Esophagus squamous epithelium (tissue), 4 donors: ENCODE measurements around the gene ORM1.
"Not testable (repeated sequence)": the region's sequence is repeated elsewhere in the genome, so short reads cannot be mapped to it uniquely, and the experiment has no call there.

ENCODE experiments used
- POLR2A ChIP-seq, 4 donors: fragments of 450-650 bp; IDR thresholded peaks; one replicate each; pipeline ENCODE4 v1.6.1; 2017; ENCODE audit warnings: antibody characterized with exemption in 4 of 4, mild to moderate bottlenecking in 4 of 4, moderate library complexity in 3 of 4
- TF ChIP-seq, protein P1 (sequence below), 6 experiments: fragments of 450-650 bp in 4 of 6; fragments of 200-600 bp in 2 of 6; sonication (generic) in 2 of 6; IDR thresholded peaks; one replicate each; pipeline ENCODE4 v1.5.1; 2016 to 2019; ENCODE audit warnings: antibody characterized with exemption in 6 of 6, mild to moderate bottlenecking in 4 of 6, moderate library complexity in 4 of 6

DNA sequence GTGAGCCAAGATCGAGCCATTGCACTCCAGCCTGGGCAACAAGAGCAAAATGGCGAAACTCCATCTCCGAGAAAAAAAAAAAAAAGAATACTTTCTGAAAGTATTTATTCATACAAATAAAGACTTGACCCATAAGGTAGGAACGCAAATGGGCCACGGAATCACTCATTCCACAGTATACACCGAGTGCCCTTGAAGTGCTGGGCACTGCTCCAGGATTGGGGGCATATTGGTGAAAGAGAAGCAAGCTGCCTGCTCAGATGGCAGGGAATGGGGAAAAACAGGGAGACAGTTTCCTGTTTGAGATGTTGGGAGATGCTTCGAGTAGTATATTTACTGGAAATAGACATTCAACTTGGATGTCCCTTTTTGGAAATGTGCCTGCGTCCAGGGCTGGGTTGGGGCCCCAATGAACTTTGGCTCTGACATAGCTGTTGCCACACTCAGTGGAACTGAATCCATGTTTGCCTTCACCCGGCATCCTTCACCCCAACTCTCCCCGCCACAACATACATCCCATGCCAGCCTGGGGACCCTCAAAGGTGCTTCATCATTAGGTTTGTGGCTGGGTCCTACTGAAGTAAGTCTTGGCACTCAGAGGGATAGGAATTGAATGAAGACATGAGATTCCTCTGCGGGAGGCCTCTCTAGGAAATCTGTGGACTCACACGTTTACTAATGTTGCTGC lies 6.2 kb downstream of the ORM1 start:
- TF ChIP-seq, protein P1, sequence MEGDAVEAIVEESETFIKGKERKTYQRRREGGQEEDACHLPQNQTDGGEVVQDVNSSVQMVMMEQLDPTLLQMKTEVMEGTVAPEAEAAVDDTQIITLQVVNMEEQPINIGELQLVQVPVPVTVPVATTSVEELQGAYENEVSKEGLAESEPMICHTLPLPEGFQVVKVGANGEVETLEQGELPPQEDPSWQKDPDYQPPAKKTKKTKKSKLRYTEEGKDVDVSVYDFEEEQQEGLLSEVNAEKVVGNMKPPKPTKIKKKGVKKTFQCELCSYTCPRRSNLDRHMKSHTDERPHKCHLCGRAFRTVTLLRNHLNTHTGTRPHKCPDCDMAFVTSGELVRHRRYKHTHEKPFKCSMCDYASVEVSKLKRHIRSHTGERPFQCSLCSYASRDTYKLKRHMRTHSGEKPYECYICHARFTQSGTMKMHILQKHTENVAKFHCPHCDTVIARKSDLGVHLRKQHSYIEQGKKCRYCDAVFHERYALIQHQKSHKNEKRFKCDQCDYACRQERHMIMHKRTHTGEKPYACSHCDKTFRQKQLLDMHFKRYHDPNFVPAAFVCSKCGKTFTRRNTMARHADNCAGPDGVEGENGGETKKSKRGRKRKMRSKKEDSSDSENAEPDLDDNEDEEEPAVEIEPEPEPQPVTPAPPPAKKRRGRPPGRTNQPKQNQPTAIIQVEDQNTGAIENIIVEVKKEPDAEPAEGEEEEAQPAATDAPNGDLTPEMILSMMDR (IDR thresholded peaks at IDR 0.05) = not testable (repeated sequence)
- not testable (repeated sequence) for TF ChIP-seq POLR2A (IDR thresholded peaks at IDR 0.05)
